ENCODE data around the gene SSBP4.

GRCh38 chr19:18460900-18461299 lies 41.7 kb downstream of the SSBP4 start:
- TF ChIP-seq CTCF (IDR thresholded peaks at IDR 0.05): no peak
- TF ChIP-seq ZFX (IDR thresholded peaks at IDR 0.05; ENCODE audit: borderline replicate concordance): no peak
